Heart right ventricle (tissue), 16 donors: ENCODE results near the gene MAD1L1. TPM values are rescaled to one million over a fixed set of nuclear protein-coding genes. Genes with fewer than 3 reads are reported as not detected.

Source experiments
- ATAC-seq, 8 donors: fragments of 200-7000 bp; cut with Tn5 transposase; one replicate each; pipeline ENCODE4 v1.9.1; 2020; ENCODE audit warnings: mild to moderate bottlenecking in 8 of 8, moderate library complexity in 8 of 8, moderate number of reproducible peaks in 1 of 8
- DNase-seq, 2 donors: peaks; one replicate each; pipeline ENCODE4 v3.0.0-alpha.2; 2020
- H3K27ac ChIP-seq, 10 donors: fragments of 200-600 bp; sonication (generic) in 2 of 10; one replicate each; pipeline versions ENCODE4 v1.5.0 to v1.8.0; 2020 to 2022; ENCODE audit warnings: mild to moderate bottlenecking in 3 of 10
- H3K27me3 ChIP-seq, 7 donors: fragments of 200-600 bp; one replicate each; pipeline ENCODE4 v1.8.0; 2021 to 2022; ENCODE audit warnings: mild to moderate bottlenecking in 2 of 7
- H3K36me3 ChIP-seq, 9 donors: fragments of 200-600 bp; sonication (generic) in 1 of 9; one replicate each; pipeline versions ENCODE4 v1.5.0 to v1.8.0; 2020 to 2022; ENCODE audit warnings: mild to moderate bottlenecking in 2 of 9
- H3K4me1 ChIP-seq, 9 donors: fragments of 200-600 bp; sonication (generic) in 1 of 9; one replicate each; pipeline versions ENCODE4 v1.5.0 to v1.8.0; 2020 to 2022; ENCODE audit warnings: mild to moderate bottlenecking in 4 of 9
- H3K4me3 ChIP-seq, 10 donors: fragments of 200-600 bp; sonication (generic) in 2 of 10; one replicate each; pipeline versions ENCODE4 v1.5.0 to v1.8.0; 2020 to 2022; ENCODE audit warnings: mild to moderate bottlenecking in 7 of 10, moderate library complexity in 2 of 10
- H3K9me3 ChIP-seq, 11 donors: fragments of 200-600 bp in 10 of 11; sonication (generic) in 2 of 11; one replicate each; pipeline versions ENCODE4 v1.5.0 to v1.8.0; 2013 to 2022; ENCODE audit warnings: mild to moderate bottlenecking in 2 of 11, control low read depth in 1 of 11, moderate library complexity in 1 of 11
- WGBS, 2 donors: extraction: QIAGEN DNeasy Blood & Tissue Kit; methylation state at CpG; one replicate each; pipeline ENCODE4 v1.1.7; 2013; ENCODE audit warnings: inconsistent platforms in 1 of 2; 5-methylcytosine and 5-hydroxymethylcytosine counted together
- intact Hi-C, 10 donors: fragments of 100-400 bp; cut with DNase I; formaldehyde crosslinking; loops; one replicate each; pipeline versions ENCODE4 v1.11.1 to v1.14.2; 2022
- polyA plus RNA-seq, 2 donors: library from polyadenylated mRNA; stranded (reverse); fragments of 200-250 nt; gene quantifications; one replicate each; pipeline ENCODE4 v1.2.3, GENCODE V29; 2013
- total RNA-seq, 10 donors: library from RNA; stranded (reverse); fragmentation: NEBNext Ultra II Directional in 3 of 10; extraction: Animal tissue kit (Norgen Biotek cat#: 25700) in 3 of 10; gene quantifications; one replicate each; pipeline versions ENCODE4 v1.2.1 to v1.2.4, GENCODE V29; 2021 to 2023
- TF ChIP-seq, protein P1 (sequence below), 9 donors: fragments of 200-600 bp; sonication (generic) in 2 of 9; IDR thresholded peaks; one replicate each; pipeline versions ENCODE4 v1.5.0 to v1.8.0; 2021 to 2022; ENCODE audit warnings: antibody characterized with exemption in 9 of 9, mild to moderate bottlenecking in 5 of 9, moderate library complexity in 1 of 9
- donor health status: Arrhythmogenic right ventricular cardiomyopathy.
- donor health status: ischemic (EF 13 %, LVEDD 7.1; RV severe dilation, severe dysfunction).
- donor health status: healthy with polysubstance abuse.
- donor health status: DM: no; HTN: yes; CAD: no.
- donor health status: DM: no; HTN: no; CAD: no.
- donor health status: ischemic (EF 25% LVEDD 6.9; RV normal size, moderate dysfunction).
- donor health status: ischemic (EF 25% LVEDD 5.7; RV mildly dilated, moderate dysfunction).
- donor health status: healthy.
- donor health status: DM: yes; HTN: yes; CAD: no.
- donor health status: Ischemic cardiomyopathy.
- donor health status: ischemic (EF 35%, LVEDD 5.7; RV mildly dilated, moderate dysfunction).
- donor health status: nonischemic (EF 11% LVEDD 7.7; RV severe dilation, severe dysfunction).
- donor health status: DM: yes; HTN: yes; CAD: no.
- donor health status: PGD.
- donor health status: ischemic (EF 29% LVEDD 5.4; RV normal size, mild dysfunction).
- donor health status: nonischemic (EF 23%, LVEDD 6.1; RV moderate dilation, normal function).

MAD1L1 gene
- total and polyA plus RNA-seq, 12 donors = 13.8 to 46.8 (median 20.2) TPM

DNA sequence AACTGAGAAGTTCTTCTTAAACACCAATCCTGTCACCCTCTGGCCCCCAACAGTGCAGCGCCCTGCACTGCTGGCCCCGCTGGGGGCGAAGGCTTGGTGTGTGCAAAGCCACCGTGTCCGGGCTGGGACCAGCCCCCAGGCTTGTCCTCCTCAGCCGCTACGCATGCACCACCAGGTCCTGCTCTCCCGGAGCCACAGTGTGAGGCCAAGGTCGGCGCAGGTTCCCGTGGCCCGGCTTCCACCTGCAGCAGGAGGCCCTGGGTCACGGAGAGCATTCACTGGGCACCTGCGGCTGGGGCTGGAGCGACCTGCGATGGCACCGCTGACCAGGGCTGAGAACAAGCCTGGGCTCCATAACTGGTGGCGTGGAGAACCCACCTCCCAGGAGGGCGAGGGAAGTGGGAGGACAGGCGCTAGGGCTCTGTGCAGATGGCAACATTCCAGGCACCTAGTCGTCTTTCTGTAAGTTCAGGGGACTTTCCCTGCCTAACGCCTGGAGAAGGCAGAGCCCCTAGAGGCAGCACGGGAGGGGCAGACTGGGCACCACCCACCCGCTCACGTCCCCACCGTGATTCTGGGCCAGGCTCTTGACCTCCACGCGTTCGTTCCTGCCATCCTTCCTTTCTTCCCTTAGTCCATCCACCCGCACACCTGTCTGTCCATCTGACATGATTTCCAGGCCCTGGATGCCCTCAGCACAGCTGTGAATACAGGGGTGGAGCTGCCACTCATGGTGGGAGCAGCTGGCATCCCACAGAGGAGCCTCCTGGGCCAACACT lies 291.1 kb downstream of the MAD1L1 start:
- WGBS, 2 donors = 76 to 91% methylated on average over 29 to 30 of the region's 30 CpGs
- no peak overlapping the region for H3K4me3 ChIP-seq
- DNase-seq (peak in 1 of 2 donors; percentile 18), ATAC-seq (no peak)
- H3K36me3 ChIP-seq = peaks cover 0 to under 1% (median 0%) of the 10 kb centered on the region in 9 donors
- TF ChIP-seq, protein P1, sequence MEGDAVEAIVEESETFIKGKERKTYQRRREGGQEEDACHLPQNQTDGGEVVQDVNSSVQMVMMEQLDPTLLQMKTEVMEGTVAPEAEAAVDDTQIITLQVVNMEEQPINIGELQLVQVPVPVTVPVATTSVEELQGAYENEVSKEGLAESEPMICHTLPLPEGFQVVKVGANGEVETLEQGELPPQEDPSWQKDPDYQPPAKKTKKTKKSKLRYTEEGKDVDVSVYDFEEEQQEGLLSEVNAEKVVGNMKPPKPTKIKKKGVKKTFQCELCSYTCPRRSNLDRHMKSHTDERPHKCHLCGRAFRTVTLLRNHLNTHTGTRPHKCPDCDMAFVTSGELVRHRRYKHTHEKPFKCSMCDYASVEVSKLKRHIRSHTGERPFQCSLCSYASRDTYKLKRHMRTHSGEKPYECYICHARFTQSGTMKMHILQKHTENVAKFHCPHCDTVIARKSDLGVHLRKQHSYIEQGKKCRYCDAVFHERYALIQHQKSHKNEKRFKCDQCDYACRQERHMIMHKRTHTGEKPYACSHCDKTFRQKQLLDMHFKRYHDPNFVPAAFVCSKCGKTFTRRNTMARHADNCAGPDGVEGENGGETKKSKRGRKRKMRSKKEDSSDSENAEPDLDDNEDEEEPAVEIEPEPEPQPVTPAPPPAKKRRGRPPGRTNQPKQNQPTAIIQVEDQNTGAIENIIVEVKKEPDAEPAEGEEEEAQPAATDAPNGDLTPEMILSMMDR (IDR thresholded peaks at IDR 0.05) = no peak
- intact Hi-C loops = loop anchor here in 2 of 10 donors (5.0 to 10.0 kb wide), 3 partner anchors 51 to 121 kb away; no protein-coding TSS in a partner anchor
- H3K27ac ChIP-seq = peak overlapping the region in 3 of 10 donors; percentile 29 to 91 (median 67)
- peaks cover 2 to 54% (median 20%) of the 10 kb centered on the region in 9 donors for H3K4me1 ChIP-seq
- H3K9me3 ChIP-seq = no peaks in the 10 kb centered on the region
- H3K27me3 ChIP-seq = no peaks in the 10 kb centered on the region

DNA sequence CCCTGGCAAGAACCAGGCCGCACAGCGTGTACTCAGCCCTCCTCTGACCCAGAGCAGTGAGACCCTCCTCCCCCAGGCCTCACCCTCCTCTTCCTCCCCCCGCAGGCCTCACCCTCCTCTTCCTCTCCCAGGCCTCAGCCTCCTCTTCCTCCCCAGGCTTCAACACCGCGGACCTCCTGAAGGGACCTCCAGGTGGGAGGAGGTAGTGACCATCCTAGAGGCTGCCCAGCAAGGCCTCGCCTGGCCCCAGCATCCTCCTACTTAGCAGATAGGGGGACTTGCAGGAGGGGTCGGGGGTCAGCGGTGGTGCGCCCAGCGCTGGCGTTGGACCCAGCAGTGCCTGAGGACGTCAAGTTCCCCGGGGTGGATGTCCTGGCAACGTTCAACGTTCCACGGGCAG lies 291.9 kb downstream of the MAD1L1 start:
- Histone ChIP-seq H3K4me1 (peaks cover 2 to 54% (median 20%) of the 10 kb centered on the region in 9 donors), H3K27ac (peak overlapping the region in 4 of 10 donors; percentile 28 to 91 (median 60)), H3K9me3 (no peaks in the 10 kb centered on the region), H3K27me3 (no peaks in the 10 kb centered on the region), H3K4me3 (peak overlapping the region in 1 of 10 donors; percentile 56), H3K36me3 (peaks cover 0 to 8% (median 0%) of the 10 kb centered on the region in 9 donors)
- intact Hi-C loops = loop anchor here in 2 of 10 donors (5.0 to 10.0 kb wide), 3 partner anchors 51 to 121 kb away; no protein-coding TSS in a partner anchor
- TF ChIP-seq, protein P1 (IDR thresholded peaks at IDR 0.05) = no peak
- peak in 4 of 8 donors; percentile 5 to 63 (median 36) for ATAC-seq
- DNase-seq = peak in 1 of 2 donors; percentile 69
- 83 to 92% methylated on average over 16 of the region's 16 CpGs for WGBS, 2 donors

DNA sequence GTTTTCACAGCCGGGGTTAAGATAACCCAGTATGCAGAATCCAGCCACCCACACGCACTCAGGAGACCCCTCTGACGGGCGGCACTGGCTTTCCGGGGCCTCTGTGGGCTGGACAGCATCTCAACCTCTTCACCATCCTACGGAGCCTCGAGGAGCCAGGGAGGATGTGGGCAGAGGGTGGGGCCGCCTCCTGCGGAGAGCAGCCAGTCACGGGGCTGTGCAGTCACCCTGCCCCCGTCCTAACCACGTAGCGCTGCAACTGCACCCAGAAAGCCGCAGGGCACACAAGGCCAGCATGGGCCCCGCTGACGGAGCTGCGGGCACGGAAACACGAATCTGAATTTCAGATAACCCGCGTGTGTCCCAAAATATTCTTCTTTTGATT lies 292.4 kb downstream of the MAD1L1 start:
- Histone ChIP-seq H3K27ac (peak overlapping the region in 5 of 10 donors; percentile 6 to 91 (median 54)), H3K4me3 (peak overlapping the region in 5 of 10 donors; percentile 1 to 56 (median 20)), H3K4me1 (peaks cover 2 to 54% (median 20%) of the 10 kb centered on the region in 9 donors), H3K9me3 (no peaks in the 10 kb centered on the region), H3K27me3 (no peaks in the 10 kb centered on the region), H3K36me3 (peaks cover 0 to 13% (median 0%) of the 10 kb centered on the region in 9 donors)
- TF ChIP-seq, protein P1 (IDR thresholded peaks at IDR 0.05) = no peak
- 59 to 74% methylated on average over 21 of the region's 21 CpGs for WGBS, 2 donors
- intact Hi-C loops = loop anchor here in 2 of 10 donors (5.0 to 10.0 kb wide), 3 partner anchors 52 to 122 kb away; no protein-coding TSS in a partner anchor
- ATAC-seq (peak in 7 of 8 donors; percentile 60 to 83 (median 69)), DNase-seq (peak; percentile 51 to 74)
